Liver (tissue), 9 donors: ENCODE measurements around the gene ST3GAL3. TPM values are rescaled to one million over a fixed set of nuclear protein-coding genes. Genes with fewer than 3 reads are reported as not detected.

Experiments
- DNase-seq: peaks from one replicate; pipeline ENCODE4 v3.0.0-alpha.2; 2017; ENCODE audit warnings: low spot score
- H3K27ac ChIP-seq, 2 donors: one replicate each; pipeline ENCODE4 v1.7.0; 2013; ENCODE audit warnings: inconsistent platforms in 2 of 2, low read length in 2 of 2, control low read depth in 1 of 2, low read depth in 1 of 2, mild to moderate bottlenecking in 1 of 2
- H3K27me3 ChIP-seq, 4 donors: one replicate each; pipeline versions ENCODE4 v1.6.1 to v1.7.0; 2013; ENCODE audit warnings: low read length in 3 of 4, inconsistent platforms in 1 of 4, mild to moderate bottlenecking in 1 of 4, moderate library complexity in 1 of 4; ENCODE audit not compliant: control insufficient read depth in 4 of 4, insufficient read depth in 4 of 4
- H3K36me3 ChIP-seq, 4 donors: one replicate each; pipeline versions ENCODE4 v1.6.1 to v1.7.0; 2013; ENCODE audit warnings: low read length in 3 of 4, mild to moderate bottlenecking in 3 of 4, low read depth in 1 of 4, moderate library complexity in 1 of 4; ENCODE audit not compliant: control insufficient read depth in 4 of 4, insufficient read depth in 3 of 4
- H3K4me1 ChIP-seq, 4 donors: one replicate each; pipeline versions ENCODE4 v1.6.1 to v1.7.0; 2013; ENCODE audit warnings: low read length in 3 of 4, mild to moderate bottlenecking in 3 of 4, moderate library complexity in 1 of 4; ENCODE audit not compliant: control insufficient read depth in 4 of 4, insufficient read depth in 4 of 4
- H3K4me3 ChIP-seq, 3 donors: one replicate each; pipeline versions ENCODE4 v1.6.1 to v1.7.0; 2013; ENCODE audit warnings: low read length in 3 of 3, control low read depth in 1 of 3, low read depth in 1 of 3, mild to moderate bottlenecking in 1 of 3
- H3K9ac ChIP-seq, 2 donors: one replicate each; pipeline ENCODE4 v1.7.0; 2013; ENCODE audit warnings: low read length in 2 of 2, mild to moderate bottlenecking in 2 of 2, moderate library complexity in 2 of 2, control low read depth in 1 of 2, low read depth in 1 of 2
- H3K9me3 ChIP-seq, 4 donors: one replicate each; pipeline versions ENCODE4 v1.6.1 to v1.7.0; 2013; ENCODE audit warnings: low read length in 3 of 4; ENCODE audit not compliant: control insufficient read depth in 4 of 4
- EGR1 ChIP-seq, 2 donors: IDR thresholded peaks; 2 replicates each; pipeline ENCODE4 v1.6.1; 2016 to 2018; ENCODE audit warnings: antibody characterized with exemption in 2 of 2, low read depth in 2 of 2
- FOXA1 ChIP-seq: IDR thresholded peaks from 2 replicates; pipeline ENCODE4 v1.6.1; 2016; ENCODE audit warnings: antibody characterized with exemption
- FOXA2 ChIP-seq: IDR thresholded peaks from 2 replicates; pipeline ENCODE4 v1.6.1; 2016; ENCODE audit warnings: antibody characterized with exemption
- GABPA ChIP-seq, 2 donors: IDR thresholded peaks in 1 of 2; conservative IDR thresholded peaks in 1 of 2; 2 replicates each; pipeline ENCODE4 v1.6.1; 2016; ENCODE audit warnings: antibody characterized with exemption in 2 of 2, mild to moderate bottlenecking in 1 of 2, moderate library complexity in 1 of 2
- HNF4A ChIP-seq, 2 donors: conservative IDR thresholded peaks; 2 replicates each; pipeline ENCODE4 v1.6.1; 2016; ENCODE audit warnings: antibody characterized with exemption in 2 of 2, mild to moderate bottlenecking in 2 of 2
- HNF4G ChIP-seq: IDR thresholded peaks from 2 replicates; pipeline ENCODE4 v1.6.1; 2016; ENCODE audit warnings: antibody characterized with exemption
- JUND ChIP-seq, 2 donors: IDR thresholded peaks; 2 replicates each; pipeline ENCODE4 v1.6.1; 2016; ENCODE audit warnings: antibody characterized with exemption in 2 of 2
- NR2F2 ChIP-seq: IDR thresholded peaks from 2 replicates; pipeline ENCODE4 v1.6.1; 2016; ENCODE audit warnings: antibody characterized with exemption
- RAD21 ChIP-seq, 2 donors: IDR thresholded peaks; 2 replicates each; pipeline ENCODE4 v1.6.1; 2016; ENCODE audit warnings: antibody characterized with exemption in 2 of 2, mild to moderate bottlenecking in 2 of 2
- RXRA ChIP-seq, 2 donors: IDR thresholded peaks; 2 replicates each; pipeline ENCODE4 v1.6.1; 2017 to 2018; ENCODE audit warnings: antibody characterized with exemption in 2 of 2, mild to moderate bottlenecking in 1 of 2
- SP1 ChIP-seq: IDR thresholded peaks from 2 replicates; pipeline ENCODE4 v1.6.1; 2018; ENCODE audit warnings: antibody characterized with exemption, mild to moderate bottlenecking
- TAF1 ChIP-seq: conservative IDR thresholded peaks from 2 replicates; pipeline ENCODE4 v1.6.1; 2016; ENCODE audit warnings: antibody characterized with exemption, mild to moderate bottlenecking
- YY1 ChIP-seq: IDR thresholded peaks from 2 replicates; pipeline ENCODE4 v1.6.1; 2016; ENCODE audit warnings: antibody characterized with exemption, mild to moderate bottlenecking
- WGBS: extraction: QIAGEN DNeasy Blood & Tissue Kit; methylation state at CpG from one replicate; pipeline ENCODE4 v1.1.7; 2013; 5-methylcytosine and 5-hydroxymethylcytosine counted together
- polyA plus RNA-seq, 2 donors: library from polyadenylated mRNA; stranded (reverse) in 1 of 2; unstranded in 1 of 2; fragments of 200-250 nt in 1 of 2; fragments of >200 nt in 1 of 2; fragmentation: Nextera tagmentation in 1 of 2; extraction: Ambion mirVana in 1 of 2; gene quantifications; one replicate each; pipeline versions ENCODE4 v1.2.1 to v1.2.3, GENCODE V29; 2013 to 2015
- total RNA-seq, 2 donors: library from RNA; depleted of rRNA; stranded (reverse); fragments of >200 nt; gene quantifications; one replicate each; pipeline ENCODE4 v1.2.3, GENCODE V29; 2014
- TF ChIP-seq, protein P1 (sequence below): IDR thresholded peaks from 2 replicates; pipeline ENCODE4 v1.6.1; 2016; ENCODE audit warnings: antibody characterized with exemption
- TF ChIP-seq, protein P2 (sequence below): IDR thresholded peaks from 2 replicates; pipeline ENCODE4 v1.6.1; 2016; ENCODE audit warnings: antibody characterized with exemption, mild to moderate bottlenecking
- TF ChIP-seq, protein P3 (sequence below): IDR thresholded peaks from 2 replicates; pipeline ENCODE4 v1.6.1; 2016; ENCODE audit warnings: antibody characterized with exemption
- TF ChIP-seq, protein P4 (sequence below): IDR thresholded peaks from 2 replicates; pipeline ENCODE4 v1.6.1; 2016; ENCODE audit warnings: antibody characterized with exemption
- TF ChIP-seq, protein P5 (sequence below): fragments of 150-350 bp; IDR thresholded peaks from 2 replicates; pipeline ENCODE4 v1.5.1; 2017; ENCODE audit warnings: improper control_type of control experiment, low read depth, low read length; ENCODE audit not compliant: missing input control
- donor health status: healthy.
- donor health status: healthy.
- donor health status: healthy.
- donor health status: healthy.
- donor health status: healthy.

The ST3GAL3 gene
- total and polyA plus RNA-seq, 4 donors, result 4.9 to 11.4 (median 8.1) TPM

DNA sequence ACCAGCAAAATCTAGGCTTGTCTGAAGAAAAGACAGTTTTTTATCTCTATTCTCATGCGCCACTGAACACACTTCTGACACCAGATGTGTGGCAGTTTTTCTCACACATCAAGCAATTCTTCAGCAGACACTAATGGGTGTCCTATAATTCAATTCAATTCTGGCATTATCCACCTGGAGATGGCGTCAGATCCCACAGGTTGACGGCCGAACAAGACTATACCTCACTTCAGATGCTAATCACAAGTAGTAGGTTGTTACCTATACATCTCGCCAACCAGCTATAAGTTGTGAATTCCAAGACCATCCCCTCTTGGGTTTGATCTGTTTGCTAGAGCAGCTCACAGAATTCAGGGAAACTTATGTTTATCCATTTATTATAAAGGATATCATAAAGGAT lies 136.3 kb downstream of the ST3GAL3 start:
- peaks cover 3 to 15% (median 6%) of the 10 kb centered on the region in 4 donors for H3K36me3 ChIP-seq
- DNase-seq, result no peak
- H3K27ac ChIP-seq, result no peak overlapping the region
- no peaks in the 10 kb centered on the region for H3K9me3 ChIP-seq
- TF ChIP-seq FOXA2, result no peak
- TF ChIP-seq NR2F2, result no peak
- TF ChIP-seq HNF4A (conservative IDR thresholded peaks at IDR 0.05), result no peak
- H3K4me3 ChIP-seq, result no peak overlapping the region
- H3K9ac ChIP-seq, result no peak overlapping the region
- WGBS, result 95% methylated on average over 5 of the region's 5 CpGs
- H3K4me1 ChIP-seq, result no peaks in the 10 kb centered on the region
- H3K27me3 ChIP-seq, result no peaks in the 10 kb centered on the region

DNA sequence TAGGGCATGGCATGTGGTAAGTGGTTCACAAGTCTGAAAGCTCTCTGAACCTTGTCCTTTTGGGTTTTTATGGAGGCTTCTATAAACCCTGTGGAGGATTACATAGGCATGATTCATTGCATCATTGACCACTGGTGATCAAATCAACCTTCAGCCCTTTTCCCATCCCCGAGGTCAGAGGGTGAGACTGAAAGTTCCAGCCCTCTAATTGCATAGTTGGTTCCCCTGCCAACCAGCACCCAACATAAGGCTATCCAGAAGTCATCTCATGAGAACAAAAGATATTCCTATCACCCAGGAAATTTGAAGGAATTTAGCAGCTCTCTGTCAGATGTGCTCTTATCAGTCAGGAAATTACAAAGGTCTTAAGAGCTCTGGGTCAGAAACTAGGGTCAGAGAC lies 136.8 kb downstream of the ST3GAL3 start:
- H3K4me3 ChIP-seq, result no peak overlapping the region
- no peak for DNase-seq
- WGBS, result 80% methylated on average over 1 of the region's 1 CpG
- no peaks in the 10 kb centered on the region for H3K4me1 ChIP-seq
- no peaks in the 10 kb centered on the region for H3K9me3 ChIP-seq
- H3K9ac ChIP-seq, result no peak overlapping the region
- peaks cover 3 to 11% (median 6%) of the 10 kb centered on the region in 4 donors for H3K36me3 ChIP-seq
- TF ChIP-seq FOXA1 (no peak), TAF1 (no peak), SP1 (no peak), RXRA (IDR thresholded peaks at IDR 0.05) (no peak), HNF4A (conservative IDR thresholded peaks at IDR 0.05) (no peak), HNF4G (no peak), JUND (IDR thresholded peaks at IDR 0.05) (no peak), RAD21 (IDR thresholded peaks at IDR 0.05) (no peak), NR2F2 (no peak), EGR1 (IDR thresholded peaks at IDR 0.05; ENCODE audit: low read depth in 2 of 2) (no peak), GABPA (IDR thresholded peaks at IDR 0.05 in 1 of 2, conservative IDR thresholded peaks at IDR 0.05 in 1 of 2) (no peak), YY1 (no peak), FOXA2 (no peak)
- TF ChIP-seq, protein P1, sequence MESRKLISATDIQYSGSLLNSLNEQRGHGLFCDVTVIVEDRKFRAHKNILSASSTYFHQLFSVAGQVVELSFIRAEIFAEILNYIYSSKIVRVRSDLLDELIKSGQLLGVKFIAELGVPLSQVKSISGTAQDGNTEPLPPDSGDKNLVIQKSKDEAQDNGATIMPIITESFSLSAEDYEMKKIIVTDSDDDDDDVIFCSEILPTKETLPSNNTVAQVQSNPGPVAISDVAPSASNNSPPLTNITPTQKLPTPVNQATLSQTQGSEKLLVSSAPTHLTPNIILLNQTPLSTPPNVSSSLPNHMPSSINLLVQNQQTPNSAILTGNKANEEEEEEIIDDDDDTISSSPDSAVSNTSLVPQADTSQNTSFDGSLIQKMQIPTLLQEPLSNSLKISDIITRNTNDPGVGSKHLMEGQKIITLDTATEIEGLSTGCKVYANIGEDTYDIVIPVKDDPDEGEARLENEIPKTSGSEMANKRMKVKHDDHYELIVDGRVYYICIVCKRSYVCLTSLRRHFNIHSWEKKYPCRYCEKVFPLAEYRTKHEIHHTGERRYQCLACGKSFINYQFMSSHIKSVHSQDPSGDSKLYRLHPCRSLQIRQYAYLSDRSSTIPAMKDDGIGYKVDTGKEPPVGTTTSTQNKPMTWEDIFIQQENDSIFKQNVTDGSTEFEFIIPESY, result no peak
- TF ChIP-seq, protein P2, sequence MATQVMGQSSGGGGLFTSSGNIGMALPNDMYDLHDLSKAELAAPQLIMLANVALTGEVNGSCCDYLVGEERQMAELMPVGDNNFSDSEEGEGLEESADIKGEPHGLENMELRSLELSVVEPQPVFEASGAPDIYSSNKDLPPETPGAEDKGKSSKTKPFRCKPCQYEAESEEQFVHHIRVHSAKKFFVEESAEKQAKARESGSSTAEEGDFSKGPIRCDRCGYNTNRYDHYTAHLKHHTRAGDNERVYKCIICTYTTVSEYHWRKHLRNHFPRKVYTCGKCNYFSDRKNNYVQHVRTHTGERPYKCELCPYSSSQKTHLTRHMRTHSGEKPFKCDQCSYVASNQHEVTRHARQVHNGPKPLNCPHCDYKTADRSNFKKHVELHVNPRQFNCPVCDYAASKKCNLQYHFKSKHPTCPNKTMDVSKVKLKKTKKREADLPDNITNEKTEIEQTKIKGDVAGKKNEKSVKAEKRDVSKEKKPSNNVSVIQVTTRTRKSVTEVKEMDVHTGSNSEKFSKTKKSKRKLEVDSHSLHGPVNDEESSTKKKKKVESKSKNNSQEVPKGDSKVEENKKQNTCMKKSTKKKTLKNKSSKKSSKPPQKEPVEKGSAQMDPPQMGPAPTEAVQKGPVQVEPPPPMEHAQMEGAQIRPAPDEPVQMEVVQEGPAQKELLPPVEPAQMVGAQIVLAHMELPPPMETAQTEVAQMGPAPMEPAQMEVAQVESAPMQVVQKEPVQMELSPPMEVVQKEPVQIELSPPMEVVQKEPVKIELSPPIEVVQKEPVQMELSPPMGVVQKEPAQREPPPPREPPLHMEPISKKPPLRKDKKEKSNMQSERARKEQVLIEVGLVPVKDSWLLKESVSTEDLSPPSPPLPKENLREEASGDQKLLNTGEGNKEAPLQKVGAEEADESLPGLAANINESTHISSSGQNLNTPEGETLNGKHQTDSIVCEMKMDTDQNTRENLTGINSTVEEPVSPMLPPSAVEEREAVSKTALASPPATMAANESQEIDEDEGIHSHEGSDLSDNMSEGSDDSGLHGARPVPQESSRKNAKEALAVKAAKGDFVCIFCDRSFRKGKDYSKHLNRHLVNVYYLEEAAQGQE, result no peak
- TF ChIP-seq, protein P3, sequence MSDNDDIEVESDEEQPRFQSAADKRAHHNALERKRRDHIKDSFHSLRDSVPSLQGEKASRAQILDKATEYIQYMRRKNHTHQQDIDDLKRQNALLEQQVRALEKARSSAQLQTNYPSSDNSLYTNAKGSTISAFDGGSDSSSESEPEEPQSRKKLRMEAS, result no peak
- TF ChIP-seq, protein P4, sequence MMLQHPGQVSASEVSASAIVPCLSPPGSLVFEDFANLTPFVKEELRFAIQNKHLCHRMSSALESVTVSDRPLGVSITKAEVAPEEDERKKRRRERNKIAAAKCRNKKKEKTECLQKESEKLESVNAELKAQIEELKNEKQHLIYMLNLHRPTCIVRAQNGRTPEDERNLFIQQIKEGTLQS, result no peak
- TF ChIP-seq, protein P5, sequence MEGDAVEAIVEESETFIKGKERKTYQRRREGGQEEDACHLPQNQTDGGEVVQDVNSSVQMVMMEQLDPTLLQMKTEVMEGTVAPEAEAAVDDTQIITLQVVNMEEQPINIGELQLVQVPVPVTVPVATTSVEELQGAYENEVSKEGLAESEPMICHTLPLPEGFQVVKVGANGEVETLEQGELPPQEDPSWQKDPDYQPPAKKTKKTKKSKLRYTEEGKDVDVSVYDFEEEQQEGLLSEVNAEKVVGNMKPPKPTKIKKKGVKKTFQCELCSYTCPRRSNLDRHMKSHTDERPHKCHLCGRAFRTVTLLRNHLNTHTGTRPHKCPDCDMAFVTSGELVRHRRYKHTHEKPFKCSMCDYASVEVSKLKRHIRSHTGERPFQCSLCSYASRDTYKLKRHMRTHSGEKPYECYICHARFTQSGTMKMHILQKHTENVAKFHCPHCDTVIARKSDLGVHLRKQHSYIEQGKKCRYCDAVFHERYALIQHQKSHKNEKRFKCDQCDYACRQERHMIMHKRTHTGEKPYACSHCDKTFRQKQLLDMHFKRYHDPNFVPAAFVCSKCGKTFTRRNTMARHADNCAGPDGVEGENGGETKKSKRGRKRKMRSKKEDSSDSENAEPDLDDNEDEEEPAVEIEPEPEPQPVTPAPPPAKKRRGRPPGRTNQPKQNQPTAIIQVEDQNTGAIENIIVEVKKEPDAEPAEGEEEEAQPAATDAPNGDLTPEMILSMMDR, result no peak
- H3K27me3 ChIP-seq, result no peaks in the 10 kb centered on the region
- no peak overlapping the region for H3K27ac ChIP-seq
